ENCODE results near the gene RANBP1.

- TF ChIP-seq, protein P1, sequence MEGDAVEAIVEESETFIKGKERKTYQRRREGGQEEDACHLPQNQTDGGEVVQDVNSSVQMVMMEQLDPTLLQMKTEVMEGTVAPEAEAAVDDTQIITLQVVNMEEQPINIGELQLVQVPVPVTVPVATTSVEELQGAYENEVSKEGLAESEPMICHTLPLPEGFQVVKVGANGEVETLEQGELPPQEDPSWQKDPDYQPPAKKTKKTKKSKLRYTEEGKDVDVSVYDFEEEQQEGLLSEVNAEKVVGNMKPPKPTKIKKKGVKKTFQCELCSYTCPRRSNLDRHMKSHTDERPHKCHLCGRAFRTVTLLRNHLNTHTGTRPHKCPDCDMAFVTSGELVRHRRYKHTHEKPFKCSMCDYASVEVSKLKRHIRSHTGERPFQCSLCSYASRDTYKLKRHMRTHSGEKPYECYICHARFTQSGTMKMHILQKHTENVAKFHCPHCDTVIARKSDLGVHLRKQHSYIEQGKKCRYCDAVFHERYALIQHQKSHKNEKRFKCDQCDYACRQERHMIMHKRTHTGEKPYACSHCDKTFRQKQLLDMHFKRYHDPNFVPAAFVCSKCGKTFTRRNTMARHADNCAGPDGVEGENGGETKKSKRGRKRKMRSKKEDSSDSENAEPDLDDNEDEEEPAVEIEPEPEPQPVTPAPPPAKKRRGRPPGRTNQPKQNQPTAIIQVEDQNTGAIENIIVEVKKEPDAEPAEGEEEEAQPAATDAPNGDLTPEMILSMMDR (conservative IDR thresholded peaks at IDR 0.05; ENCODE audit: low read depth, low read length): no peak
- TF ChIP-seq EZH2 (IDR thresholded peaks at IDR 0.05; ENCODE audit: borderline replicate concordance, low read depth, low read length, poor library complexity, severe bottlenecking): no peak
These were observed 1.1 kb upstream of the RANBP1 start for GRCh38 chr22:20114506-20115475.

All from A673 (cell line).